Muscle of back (tissue), 11 donors: ENCODE data around the gene TRPM3. TPM values are rescaled to one million over a fixed set of nuclear protein-coding genes. Genes with fewer than 3 reads are reported as not detected.
"Not testable (repeated sequence)": the region's sequence is repeated elsewhere in the genome, so short reads cannot be mapped to it uniquely, and the experiment has no call there.

Experiments used
- DNase-seq, 3 donors: peaks; one replicate each; pipeline versions ENCODE4 v3.0.0 to v3.0.0-alpha.2; 2013
- polyA plus RNA-seq, 10 donors: library from polyadenylated mRNA; unstranded; fragments of 120-200 nt; gene quantifications; one replicate each; pipeline ENCODE4 v1.2.1, GENCODE V29; 2013; ENCODE audit not compliant: insufficient read length in 10 of 10

The TRPM3 gene
- polyA plus RNA-seq, 10 donors: 0.13 to 0.67 (median 0.31) TPM

- DNase-seq: no peak
These were observed 119.5 kb downstream of the TRPM3 start for GRCh38 chr9:71001780-71002386.

GRCh38 chr9:70998962-70999361 is 122.5 kb downstream of the TRPM3 start:
- DNase-seq: no peak

- DNase-seq: no peak
These were observed 125.9 kb downstream of the TRPM3 start for GRCh38 chr9:70995511-70995910.

GRCh38 chr9:70994582-70994981 is 126.8 kb downstream of the TRPM3 start:
- DNase-seq: no peak

- DNase-seq: no peak
These were observed 132.9 kb downstream of the TRPM3 start for GRCh38 chr9:70988551-70988950.

GRCh38 chr9:70987986-70988385 is 133.4 kb downstream of the TRPM3 start:
- DNase-seq: peak in 1 of 3 donors; percentile 54

- no peak for DNase-seq
These were observed 134.4 kb downstream of the TRPM3 start for GRCh38 chr9:70986984-70987383.

- no peak for DNase-seq
These were observed 137.6 kb downstream of the TRPM3 start for GRCh38 chr9:70983723-70984295.

- DNase-seq: no peak
These were observed 140.1 kb downstream of the TRPM3 start for GRCh38 chr9:70981312-70981711.

- no peak for DNase-seq
These were observed 141.5 kb downstream of the TRPM3 start for GRCh38 chr9:70979966-70980365.

GRCh38 chr9:70978085-70978484 is 143.3 kb downstream of the TRPM3 start:
- DNase-seq: no peak

- no peak for DNase-seq
These were observed 145.6 kb downstream of the TRPM3 start for GRCh38 chr9:70975821-70976220.

GRCh38 chr9:70971723-70972122 is 149.7 kb downstream of the TRPM3 start:
- DNase-seq: no peak

GRCh38 chr9:70966380-70966779 is 155.0 kb downstream of the TRPM3 start:
- not testable (repeated sequence) for DNase-seq

- DNase-seq: no peak
These were observed 156.6 kb downstream of the TRPM3 start for GRCh38 chr9:70964861-70965260.

GRCh38 chr9:70963554-70963953 is 157.9 kb downstream of the TRPM3 start:
- DNase-seq: no peak

- DNase-seq: no peak
These were observed 158.5 kb downstream of the TRPM3 start for GRCh38 chr9:70962761-70963440.

- no peak for DNase-seq
These were observed 162.1 kb downstream of the TRPM3 start for GRCh38 chr9:70959366-70959765.

- no peak for DNase-seq
These were observed 166.8 kb downstream of the TRPM3 start for GRCh38 chr9:70954596-70955143.

- DNase-seq: peak in 1 of 3 donors; percentile 81
These were observed 167.3 kb downstream of the TRPM3 start for GRCh38 chr9:70954126-70954525.

- no peak for DNase-seq
These were observed 169.4 kb downstream of the TRPM3 start for GRCh38 chr9:70951749-70952727.

- no peak for DNase-seq
These were observed 171.2 kb downstream of the TRPM3 start for GRCh38 chr9:70950270-70950669.
